Measurements from ENCODE around the gene TBC1D25.

GRCh38 chrX:48509619-48510018 is 29.9 kb upstream of the TBC1D25 start:
- TF ChIP-seq POLR2AphosphoS5 (IDR thresholded peaks at IDR 0.05): no peak
- TF ChIP-seq CTCF (IDR thresholded peaks at IDR 0.05): no peak
- no peak for TF ChIP-seq POLR2A (IDR thresholded peaks at IDR 0.05)
